Suppressor macrophage treated with lipopolysaccharide for 1 hour (primary cell): ENCODE measurements around the gene PLEKHM2.

ENCODE experiments used
- DNase-seq, 3 donors: peaks; one replicate each; pipeline ENCODE4 v3.0.0-alpha.2; 2020 to 2022

Gene PLEKHM2

DNA sequence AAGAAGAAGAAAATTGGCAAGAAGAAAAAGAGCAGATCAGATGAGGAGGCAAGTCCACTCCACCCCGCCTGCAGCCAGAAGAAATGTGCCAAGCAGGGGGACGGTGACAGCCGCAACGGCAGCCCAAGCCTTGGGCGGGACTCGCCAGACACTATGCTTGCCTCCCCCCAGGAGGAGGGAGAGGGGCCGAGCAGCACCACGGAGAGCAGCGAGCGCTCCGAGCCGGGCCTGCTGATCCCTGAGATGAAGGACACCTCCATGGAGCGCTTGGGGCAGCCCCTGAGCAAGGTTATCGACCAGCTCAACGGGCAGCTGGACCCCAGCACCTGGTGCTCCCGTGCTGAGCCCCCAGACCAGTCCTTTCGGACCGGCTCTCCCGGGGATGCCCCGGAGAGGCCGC, 42.9 kb downstream of the PLEKHM2 start:
- DNase-seq, result no peak

DNA sequence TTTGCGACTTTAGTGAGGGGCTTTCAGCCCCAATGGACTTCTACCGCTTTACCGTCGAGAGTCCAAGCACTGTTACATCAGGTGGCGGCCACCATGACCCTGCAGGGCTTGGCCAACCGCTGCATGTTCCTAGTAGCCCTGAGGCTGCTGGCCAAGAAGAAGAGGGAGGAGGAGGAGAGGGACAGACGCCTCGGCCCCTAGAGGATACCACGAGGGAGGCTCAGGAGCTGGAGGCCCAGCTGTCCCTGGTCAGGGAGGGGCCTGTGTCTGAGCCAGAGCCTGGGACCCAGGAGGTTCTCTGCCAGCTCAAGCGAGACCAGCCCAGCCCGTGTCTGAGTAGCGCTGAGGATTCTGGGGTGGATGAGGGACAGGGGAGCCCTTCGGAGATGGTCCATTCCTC, 43.3 kb downstream of the PLEKHM2 start:
- DNase-seq, result no peak

DNA sequence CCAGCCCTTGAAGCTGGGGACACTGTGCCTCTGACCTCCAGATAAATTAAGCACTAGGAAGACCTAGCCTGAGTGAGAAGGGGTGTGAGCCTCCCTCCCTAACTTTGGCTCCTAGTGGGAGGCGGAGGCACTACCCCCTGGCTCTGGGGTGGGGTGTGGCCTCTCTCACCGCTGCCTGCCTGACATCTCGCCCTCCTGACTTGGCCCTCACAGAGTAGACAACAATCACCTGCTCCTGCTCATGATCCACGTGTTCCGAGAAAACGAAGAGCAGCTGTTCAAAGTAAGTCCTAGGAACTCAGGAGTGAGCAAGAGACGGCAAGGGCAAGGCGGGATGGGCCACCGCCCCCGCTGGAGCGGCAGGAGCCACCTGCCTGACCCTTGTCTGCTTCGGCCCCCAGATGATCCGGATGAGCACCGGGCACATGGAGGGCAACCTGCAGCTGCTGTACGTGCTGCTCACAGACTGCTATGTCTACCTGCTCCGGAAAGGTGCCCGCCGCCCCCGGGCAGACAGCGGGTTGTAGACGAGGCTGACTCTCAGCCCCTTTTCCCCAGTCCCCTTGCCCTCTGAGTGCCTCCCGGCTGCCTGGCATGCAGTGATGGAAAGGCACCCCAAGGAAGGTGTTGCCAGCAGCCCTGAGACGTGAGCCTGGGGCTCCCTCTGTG, 43.9 kb downstream of the PLEKHM2 start:
- DNase-seq, result no peak

DNA sequence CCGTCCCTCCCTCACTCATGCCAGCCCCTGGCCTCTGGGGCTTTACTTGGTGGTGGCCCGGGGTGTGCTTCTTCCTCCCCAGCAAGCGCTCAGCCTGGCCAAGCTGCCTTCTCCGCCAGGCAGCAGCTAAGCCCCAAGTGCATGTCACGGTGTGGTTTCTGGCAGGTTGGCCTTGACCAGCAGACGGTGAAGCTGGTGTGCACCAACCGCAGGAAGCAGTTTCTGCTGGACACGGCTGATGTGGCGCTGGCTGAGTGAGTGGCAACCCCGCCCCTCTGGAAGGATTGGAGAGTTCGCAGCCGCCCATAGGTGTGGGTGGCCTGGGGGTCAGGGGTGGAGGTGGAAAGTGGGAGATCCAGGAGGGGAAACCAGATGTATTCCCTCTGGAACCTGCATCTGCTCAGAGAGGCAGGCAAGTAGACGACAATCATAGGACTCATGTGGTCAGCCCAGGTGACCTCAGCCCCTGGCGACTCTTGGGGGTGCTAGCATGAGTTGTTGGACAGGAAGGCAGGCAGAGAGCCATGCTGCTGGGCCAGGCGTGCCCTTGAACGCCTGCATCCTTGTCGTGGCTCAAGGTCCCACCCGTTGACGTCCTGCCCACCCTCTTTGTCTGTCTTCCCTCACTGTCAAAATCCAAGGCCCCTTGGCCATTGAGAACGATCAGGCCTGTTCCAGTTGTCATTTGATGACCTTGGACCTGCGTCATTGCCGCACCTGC, 45.0 kb downstream of the PLEKHM2 start:
- DNase-seq, result no peak

DNA sequence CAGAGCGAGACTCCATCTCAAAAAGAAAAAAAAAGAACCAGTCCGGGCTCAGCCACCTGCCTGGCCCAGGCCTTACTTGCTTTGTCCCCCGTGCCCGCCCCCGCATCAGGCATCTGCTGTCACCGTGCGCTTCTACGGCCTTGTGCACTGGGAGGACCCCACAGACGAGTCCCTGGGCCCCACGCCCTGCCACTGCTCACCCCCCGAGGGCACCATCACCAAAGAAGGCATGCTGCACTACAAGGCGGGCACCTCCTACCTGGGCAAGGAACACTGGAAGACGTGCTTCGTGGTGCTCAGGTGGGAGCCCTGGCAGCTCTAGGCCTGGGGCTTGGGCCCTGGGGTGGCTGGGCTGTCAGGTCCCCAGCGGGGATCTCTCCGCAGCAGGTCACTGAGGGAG, 46.3 kb downstream of the PLEKHM2 start:
- no peak for DNase-seq

DNA sequence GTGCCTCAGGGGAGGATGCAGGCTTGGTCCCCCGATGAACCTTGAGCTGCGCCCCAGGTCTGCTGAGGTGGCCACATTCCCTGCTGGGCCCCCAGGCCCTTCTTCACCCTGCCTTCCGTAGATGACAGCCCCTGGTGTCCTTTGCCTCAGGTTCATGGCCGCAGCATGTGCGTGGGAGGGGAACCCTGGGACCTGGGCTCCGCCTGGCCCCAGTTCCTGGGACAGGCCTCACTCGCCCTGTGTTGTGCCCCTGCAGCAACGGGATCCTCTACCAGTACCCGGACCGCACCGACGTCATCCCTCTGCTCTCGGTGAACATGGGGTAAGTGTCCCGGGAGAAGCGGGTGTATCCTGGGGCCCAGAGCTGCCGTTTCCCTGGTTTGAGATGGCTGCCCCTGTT, 46.8 kb downstream of the PLEKHM2 start:
- DNase-seq, result no peak

DNA sequence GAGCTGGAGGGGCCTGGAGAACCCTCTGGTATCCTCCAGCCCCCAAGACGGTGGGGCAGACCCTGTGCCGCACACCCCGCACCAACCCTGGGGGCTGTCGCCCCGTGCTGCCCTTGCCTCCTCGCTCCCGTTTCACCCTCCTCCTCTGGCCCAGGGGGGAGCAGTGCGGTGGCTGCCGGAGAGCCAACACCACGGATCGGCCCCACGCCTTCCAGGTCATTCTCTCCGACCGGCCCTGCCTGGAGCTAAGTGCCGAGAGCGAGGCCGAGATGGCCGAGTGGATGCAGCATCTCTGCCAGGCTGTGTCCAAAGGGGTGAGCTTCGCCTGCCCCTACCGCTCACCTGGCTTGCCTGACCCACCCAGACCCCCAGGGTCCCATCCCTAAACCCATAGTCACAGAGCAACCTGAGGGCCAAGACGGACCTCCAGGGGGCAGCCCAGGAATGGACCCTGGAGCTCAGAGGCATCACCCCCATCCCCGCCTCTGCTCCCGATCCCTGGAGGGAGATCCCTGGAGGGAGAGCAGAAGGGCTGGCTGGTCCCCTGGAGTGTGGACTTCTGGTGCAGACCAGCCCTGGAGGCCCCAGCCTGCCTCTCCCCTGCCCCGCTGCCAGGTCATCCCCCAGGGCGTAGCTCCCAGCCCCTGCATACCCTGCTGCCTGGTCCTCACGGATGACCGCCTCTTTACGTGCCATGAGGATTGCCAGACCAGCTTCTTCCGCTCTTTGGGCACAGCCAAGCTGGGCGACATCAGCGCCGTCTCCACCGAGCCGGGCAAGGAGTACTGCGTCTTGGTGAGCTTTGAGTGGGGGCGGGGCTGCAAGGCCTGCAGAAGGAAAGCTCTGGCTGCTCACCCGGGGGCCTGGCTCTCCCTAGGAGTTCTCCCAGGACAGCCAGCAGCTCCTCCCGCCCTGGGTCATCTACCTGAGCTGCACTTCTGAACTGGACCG, 47.9 kb downstream of the PLEKHM2 start:
- no peak for DNase-seq

DNA sequence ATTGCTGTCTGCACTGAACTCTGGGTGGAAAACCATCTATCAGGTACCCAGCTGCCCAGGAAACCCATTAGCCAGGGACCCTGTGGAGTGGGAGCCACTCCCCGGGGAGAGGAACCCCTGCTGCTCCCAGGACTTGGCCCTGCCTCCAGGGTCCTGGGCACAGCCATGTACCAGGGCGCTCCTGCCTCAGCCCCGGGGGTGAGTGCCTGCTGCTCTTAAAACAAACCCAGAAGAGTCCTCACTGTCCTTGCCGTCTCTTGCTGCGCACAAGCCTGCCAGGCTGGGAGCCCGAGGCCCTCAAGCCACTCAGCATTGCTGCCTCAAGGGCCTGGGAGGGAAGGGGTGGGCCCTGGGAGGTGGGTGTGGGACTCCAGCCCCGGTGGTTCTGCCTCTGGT, 48.6 kb downstream of the PLEKHM2 start:
- no peak for DNase-seq

DNA sequence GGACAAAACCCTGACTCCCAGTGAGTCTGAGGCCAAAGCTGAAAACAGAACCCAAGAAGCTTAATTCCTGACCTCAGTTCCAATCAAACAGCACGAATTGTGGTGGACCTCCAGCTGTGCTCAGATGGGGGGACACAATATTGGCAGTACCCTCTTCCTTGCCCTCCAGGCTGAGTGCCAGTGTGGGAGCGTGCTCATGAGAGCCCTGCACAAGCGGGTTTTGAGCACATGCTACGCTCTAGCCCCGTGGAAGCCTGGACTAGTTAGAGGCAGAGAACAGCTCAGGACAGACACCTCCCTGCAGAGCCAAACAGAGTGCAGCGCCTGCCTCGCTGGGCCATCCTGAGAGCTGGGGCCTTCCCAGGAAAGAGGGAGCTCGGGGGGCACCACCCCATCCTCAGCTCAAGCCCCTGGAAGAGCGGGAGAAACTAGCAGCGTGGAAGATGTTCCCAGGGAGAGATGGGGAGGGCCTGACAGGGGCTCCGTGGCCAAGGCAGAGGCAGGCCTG, 49.2 kb downstream of the PLEKHM2 start:
- no peak for DNase-seq

DNA sequence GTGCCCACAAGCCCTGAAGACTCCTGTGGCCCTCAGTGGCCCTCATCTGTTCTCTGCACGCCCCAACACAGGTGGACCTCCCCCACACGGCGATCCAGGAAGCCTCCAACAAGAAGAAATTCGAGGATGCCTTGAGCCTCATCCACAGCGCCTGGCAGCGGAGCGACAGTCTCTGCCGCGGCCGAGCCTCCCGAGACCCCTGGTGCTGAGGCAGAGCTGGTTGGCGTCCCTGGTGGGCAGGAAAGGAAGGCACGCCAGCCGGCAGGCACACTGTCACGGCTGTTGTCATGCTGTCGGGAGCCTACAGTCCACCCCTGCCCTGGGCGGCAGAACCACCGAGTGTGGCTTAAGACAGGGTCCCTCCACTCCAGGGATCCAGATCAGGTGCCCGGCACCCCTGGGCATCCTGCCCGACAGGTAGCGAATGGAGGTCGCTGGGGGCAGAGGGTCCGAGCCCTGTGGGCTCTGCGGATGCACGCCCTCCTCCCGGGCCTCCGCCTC, 49.7 kb downstream of the PLEKHM2 start:
- no peak for DNase-seq

DNA sequence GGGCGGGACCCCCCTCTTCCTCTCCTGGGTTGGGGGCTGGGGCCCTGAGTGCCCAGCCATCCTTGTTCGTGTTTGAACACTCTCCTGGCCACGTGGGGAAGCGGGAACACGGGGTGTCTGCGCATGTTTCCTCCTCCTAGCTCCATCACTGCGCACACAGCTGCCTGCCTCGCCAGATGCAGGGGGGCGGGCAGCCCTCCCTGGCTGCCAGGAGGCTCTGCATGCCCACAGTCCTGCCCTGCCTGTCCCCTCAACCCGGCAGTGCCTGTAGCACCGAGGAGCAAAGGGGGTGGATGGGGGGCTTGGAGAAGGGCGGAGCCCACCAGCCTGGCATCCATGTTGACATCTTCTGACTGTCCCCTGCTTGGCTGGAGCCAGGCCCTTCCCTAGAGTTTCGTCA, 50.2 kb downstream of the PLEKHM2 start:
- DNase-seq, result no peak

DNA sequence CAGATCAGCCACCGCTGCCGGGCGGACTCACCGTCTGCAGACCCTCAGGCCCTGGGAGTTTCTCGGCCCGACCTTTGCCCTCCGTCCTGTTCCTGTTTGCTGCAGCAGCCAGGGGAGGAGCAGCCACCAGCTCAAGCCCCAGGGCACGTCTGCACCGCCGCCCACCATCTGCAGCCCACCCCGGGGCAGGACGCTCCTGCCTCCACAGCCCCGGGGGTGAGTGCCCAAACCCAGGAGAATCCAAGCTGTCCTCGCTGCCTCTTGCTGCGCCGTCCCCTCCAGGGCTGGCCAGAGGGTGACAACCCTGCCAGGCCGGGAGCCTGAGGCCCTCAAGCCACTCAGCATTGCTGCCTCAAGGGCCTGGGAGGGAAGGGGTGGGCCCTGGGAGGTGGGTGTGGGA, 50.8 kb downstream of the PLEKHM2 start:
- no peak for DNase-seq

DNA sequence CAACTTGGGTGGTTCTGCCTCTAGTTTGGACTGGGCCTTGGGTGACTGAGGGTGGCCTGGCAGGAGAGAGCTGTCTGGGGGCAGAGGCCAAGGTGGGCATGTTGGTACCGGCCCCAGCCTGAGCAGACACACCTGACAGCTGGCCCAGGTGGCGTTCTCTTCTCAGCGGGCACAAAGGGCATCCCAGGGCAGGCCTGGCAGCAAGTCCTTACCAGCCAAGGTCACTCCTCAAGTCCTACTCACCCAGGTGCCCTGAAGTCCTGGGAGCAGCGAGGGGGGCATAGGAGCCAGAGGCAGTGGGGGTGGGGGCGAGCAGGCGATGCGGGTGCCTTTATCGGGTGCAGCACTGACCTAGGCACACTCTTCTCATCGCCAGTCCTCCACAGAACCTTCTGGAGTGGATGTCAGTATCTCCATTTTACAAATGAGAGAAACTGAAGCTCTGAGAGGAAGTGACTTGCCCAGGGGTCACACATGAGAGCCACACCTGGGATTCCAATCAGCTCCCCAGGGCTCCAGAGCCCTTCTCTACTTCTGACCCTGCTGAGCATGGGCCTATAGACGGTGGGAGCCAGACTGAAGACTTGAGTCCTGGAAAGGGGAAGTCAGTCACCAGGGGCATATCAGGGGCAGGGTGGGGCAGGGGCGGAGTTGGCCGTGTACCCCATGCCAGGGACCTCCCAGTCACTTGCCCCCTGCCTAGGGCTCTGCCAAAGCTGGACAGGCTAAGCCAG, 51.4 kb downstream of the PLEKHM2 start:
- DNase-seq, result no peak

DNA sequence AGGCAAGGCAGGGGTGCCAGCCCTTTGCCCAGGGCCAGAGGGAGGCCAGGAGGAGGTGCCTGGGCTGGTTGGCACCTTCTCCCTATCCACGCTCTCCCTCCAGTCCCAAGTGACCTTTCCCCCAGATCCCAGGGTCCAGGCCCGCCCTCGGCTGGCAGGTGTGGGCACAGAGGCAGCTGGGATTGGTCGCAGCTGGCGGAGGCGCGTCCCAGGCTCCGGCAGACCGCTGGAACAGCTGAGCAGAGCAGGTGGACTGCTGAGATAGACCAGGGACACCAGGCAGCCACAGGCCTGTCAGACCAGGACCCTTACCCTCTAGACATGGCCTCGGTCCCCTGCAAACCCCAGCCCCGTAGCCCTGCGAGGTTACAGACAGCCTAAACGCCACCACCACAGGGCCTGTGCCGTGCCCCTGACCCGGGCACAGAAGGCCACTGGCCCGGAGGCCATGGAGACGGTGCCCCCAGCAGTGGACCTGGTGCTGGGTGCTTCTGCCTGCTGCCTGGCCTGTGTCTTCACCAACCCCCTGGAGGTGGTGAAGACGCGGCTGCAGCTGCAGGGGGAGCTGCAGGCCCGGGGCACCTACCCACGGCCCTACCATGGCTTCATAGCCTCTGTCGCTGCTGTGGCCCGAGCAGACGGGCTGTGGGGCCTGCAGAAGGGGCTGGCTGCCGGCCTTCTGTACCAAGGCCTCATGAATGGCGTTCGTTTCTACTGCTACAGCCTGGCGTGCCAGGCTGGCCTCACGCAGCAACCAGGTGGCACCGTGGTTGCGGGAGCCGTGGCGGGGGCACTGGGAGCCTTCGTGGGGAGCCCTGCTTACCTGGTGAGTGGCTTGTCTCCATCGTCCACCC, 52.1 kb downstream of the PLEKHM2 start, which contains the start of gene SLC25A34:
SLC25A34 (plus strand) TSS at position 221 of the 854 bp plus-strand sequence; CDS start at position 449, 228 bp downstream.
- DNase-seq, result no peak

DNA sequence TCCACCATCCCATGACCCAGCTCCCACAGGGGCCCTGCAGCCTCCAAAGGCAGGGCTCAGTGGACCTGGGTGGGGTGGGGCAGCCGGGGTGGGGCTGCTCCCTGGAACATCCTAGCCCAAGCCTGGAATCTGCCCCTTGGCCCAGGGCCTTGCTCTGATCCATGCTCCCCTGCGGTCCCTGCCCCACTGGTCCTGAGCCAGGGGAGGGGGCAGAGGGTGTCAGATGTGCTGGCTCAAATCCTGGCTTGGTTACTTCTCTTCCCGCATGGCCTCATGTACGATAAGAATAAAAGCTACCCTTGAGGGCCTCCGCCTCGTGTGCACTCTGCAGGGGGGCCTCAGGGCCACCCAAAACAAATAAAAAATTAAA, 52.8 kb downstream of the PLEKHM2 start:
- DNase-seq, result no peak

DNA sequence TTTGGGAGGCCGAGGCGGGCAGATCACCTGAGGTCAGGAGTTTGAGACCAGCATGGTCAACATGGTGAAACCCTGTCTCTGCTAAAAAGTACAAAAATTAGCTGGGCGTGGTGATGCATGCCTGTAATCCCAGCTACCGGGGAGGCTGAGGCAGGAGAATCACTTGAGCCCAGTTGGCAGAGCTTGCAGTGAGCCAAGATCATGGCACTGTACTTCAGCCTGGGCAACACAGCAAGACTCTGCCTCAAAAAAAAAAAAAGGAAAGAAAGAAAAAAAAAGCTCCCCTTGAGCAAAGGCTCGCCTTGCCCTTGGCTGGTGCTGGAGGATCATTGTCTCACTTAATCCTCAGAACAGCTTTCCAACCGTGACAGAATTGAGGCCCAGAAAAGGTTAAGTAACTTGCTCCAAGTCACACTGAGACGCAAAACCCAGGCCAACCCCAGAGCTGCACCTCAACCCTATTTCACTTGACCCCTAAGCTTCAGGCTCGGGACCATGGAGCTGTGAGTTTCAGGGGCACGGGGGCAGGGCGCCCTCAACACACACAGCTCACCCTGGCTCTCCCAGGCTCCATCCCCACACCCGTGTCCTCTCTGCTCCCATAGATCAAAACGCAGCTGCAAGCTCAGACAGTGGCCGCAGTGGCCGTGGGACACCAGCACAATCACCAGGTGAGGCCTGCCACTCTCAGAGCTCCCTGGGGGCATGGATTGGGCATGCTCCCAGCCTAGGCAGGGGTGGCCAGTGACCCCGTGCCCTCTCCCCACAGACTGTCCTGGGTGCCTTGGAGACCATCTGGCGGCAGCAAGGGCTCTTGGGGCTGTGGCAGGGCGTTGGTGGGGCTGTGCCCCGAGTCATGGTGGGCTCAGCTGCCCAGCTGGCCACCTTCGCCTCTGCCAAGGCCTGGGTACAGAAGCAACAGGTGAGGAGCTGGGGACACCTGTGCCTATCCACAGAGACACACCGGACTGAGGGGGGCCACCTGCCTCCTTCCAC, 53.5 kb downstream of the PLEKHM2 start:
- DNase-seq, result no peak

DNA sequence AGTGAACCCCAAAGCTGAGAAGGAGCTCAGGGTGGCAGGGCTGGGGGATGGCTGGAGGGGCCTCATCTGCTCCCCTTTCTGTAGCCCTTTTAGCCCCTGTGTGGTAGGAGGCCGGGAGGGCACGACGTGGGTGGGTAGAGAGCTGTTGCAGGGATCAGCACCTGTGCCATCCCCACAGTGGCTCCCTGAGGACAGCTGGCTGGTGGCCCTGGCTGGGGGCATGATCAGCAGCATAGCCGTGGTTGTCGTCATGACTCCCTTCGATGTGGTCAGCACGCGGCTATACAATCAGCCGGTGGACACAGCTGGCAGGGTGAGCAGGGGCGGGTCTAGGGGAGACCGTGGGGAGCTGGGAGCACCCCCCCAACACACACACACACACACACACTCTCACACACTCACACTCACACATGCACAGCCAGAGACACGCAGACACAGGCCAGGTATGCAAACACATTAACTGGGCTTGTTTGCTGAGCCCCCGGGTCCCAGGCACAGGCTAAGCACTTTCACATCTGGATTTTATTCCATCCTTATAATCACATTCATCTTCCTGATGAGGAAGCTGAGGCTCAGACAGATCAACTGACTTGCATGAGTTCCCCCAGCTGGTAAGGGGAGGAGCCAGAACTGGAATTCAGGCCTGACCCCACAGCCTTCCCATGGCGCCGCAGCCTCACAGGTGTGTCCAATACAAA, 54.4 kb downstream of the PLEKHM2 start:
- no peak for DNase-seq

DNA sequence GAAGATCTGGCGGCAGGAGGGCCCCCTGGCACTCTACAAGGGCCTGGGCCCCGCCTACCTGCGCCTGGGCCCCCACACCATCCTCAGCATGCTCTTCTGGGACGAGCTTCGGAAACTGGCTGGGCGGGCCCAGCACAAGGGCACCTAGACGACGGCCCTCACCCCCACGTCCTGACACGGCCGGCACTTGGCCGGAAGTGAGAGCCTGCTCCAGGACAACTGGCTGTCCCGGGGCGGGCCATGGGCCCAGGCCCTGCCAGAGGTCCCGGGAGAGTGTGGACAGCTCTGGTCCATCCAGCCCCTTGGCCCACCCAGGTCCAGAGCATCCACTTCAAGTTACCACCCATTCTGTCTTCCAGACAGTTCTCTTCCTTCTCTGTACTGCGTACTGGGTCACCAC, 55.1 kb downstream of the PLEKHM2 start:
- DNase-seq, result no peak

DNA sequence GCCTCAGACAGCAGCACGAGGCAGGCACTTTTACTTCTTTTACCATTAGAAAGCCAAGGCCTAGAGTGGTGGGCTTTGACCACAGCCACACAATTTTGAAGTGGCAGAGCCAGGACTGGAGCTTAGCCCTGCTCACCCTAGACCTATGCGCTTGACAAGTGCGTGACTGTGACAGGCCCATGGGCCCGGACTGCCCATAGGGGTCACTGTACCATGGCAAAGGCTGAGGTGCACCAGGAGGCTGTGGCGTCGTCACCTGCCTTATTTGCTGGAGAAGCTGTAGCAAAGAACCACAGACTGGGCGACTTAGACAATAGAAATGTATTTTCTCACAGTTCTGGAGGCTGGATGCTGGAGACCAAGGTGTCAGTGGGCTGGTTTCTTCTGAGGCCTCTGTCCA, 55.6 kb downstream of the PLEKHM2 start:
- no peak for DNase-seq
